Suppressor macrophage treated with lipopolysaccharide for 4 hours (primary cell): ENCODE data around the gene TMEM43.

Source experiments
- DNase-seq: peaks from one replicate; pipeline ENCODE4 v3.0.0-alpha.2; 2020

Gene TMEM43

GRCh38 chr3:14122301-14122700, 2.6 kb upstream of the TMEM43 start:
- DNase-seq, result no peak

DNA sequence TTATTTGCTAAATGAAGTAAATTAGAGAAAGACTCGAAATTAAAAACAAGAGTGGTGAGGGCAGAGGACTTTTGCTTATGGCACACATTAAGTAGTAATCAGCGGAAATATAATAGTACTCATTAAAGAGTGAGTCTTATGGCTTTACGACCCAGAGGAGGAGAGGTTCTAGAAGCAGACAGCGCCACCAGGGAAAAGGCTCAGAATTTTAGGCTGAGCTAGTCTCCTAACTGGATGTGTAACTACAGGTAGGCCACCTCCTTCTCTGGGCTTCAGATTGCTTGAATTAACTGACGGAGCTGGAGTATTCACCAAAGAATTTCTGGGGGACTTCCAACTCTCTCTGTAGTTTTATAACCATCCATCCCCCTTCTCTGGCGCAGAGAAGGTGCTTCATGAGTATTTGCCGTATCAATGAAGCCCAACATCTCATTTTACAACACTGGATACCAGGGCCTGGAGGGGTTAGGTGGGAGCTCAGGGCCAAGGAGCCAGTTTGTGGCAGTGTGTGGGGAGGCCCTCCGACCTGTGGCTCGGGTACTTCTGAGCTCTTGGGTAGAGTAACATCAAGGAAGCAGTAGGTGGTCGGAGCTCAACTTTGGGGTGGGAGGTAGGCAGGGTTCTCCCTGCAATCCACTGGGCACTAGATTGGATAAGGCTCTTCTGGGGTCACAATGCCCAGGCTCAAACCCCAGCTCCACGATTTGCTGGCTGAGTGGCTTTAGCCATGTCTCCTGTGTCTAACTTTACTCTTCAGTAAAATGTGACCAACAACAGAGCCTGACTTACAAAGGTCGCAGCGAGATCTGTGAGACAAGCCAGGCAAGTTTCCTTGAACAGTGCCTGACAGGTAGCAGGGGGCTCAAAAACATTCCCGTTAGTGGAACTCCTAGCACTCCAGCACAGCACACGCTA, 1.3 kb upstream of the TMEM43 start:
- no peak for DNase-seq

- DNase-seq, result peak; percentile 81
Observed at GRCh38 chr3:14124223-14124614, 633 bp upstream of the TMEM43 start.

- peak; percentile 78 for DNase-seq
Observed at GRCh38 chr3:14125193-14126016, 553 bp downstream of the TMEM43 start.

GRCh38 chr3:14126017-14126886, 1.4 kb downstream of the TMEM43 start:
- no peak for DNase-seq

GRCh38 chr3:14126887-14127505, 2.1 kb downstream of the TMEM43 start:
- peak; percentile 8 for DNase-seq

- no peak for DNase-seq
Observed at GRCh38 chr3:14127516-14128161, 2.8 kb downstream of the TMEM43 start.

DNA sequence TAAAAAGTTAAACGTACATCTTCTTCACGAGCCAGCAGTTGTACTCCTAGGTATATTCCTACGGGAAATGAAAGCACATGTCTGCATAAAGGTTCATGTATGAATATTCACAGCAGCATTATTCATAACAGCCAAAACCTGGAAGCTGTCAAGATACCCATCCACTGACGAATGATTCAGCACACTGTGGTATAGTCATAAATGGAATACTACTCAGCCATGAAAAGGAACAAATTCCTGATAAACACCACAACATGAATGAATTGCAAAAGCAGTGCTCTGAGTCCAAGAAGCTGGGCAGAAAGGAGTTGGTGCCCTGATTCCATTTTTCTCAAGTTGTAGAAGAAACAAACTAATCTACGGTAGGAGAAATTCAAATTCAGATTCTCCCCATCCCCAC, 3.9 kb downstream of the TMEM43 start:
- DNase-seq, result no peak

DNA sequence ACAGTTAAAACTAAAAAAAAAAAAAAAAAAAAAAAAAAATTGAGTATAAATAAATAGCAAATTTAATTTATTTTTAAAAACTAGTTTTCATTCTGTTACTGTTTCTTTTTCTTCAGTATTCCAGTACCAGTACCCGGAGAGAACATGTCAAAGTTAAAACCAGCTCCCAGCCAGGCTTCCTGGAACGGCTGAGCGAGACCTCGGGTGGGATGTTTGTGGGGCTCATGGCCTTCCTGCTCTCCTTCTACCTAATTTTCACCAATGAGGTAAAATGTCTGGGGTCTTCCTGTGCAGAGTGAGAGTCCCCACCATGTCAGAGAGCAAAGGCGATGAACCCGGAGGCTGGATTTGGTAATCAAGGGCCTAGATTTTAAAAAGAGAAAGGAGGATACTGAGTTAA, 4.4 kb downstream of the TMEM43 start:
- DNase-seq, result no peak

GRCh38 chr3:14130230-14130629, 5.4 kb downstream of the TMEM43 start:
- no peak for DNase-seq

GRCh38 chr3:14130707-14131106, 5.9 kb downstream of the TMEM43 start:
- DNase-seq, result no peak

- DNase-seq, result no peak
Observed at GRCh38 chr3:14131134-14131533, 6.3 kb downstream of the TMEM43 start.

DNA sequence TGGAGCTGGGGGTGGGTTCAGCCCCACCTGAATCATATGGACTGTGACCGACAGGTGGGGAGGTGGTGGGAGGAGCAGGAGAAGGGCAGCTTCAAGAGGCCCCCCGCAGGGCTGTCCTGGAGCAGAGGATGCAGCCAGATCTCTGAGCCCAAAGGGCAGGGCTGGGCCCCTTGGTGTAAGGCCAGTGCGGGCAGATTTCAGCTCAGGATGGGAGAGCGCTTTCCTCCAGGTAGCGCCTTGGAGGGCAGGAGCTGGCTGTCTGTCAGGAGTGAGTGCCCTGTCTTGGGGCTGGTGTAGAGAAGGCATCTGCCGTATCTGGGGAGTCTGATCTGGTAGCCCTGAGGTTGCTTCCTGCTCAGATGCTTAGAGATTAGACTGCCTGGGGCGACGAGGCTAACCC, 7.3 kb downstream of the TMEM43 start:
- DNase-seq, result no peak

GRCh38 chr3:14132689-14133088, 7.8 kb downstream of the TMEM43 start:
- DNase-seq, result no peak

- no peak for DNase-seq
Observed at GRCh38 chr3:14133188-14133800, 8.4 kb downstream of the TMEM43 start.

DNA sequence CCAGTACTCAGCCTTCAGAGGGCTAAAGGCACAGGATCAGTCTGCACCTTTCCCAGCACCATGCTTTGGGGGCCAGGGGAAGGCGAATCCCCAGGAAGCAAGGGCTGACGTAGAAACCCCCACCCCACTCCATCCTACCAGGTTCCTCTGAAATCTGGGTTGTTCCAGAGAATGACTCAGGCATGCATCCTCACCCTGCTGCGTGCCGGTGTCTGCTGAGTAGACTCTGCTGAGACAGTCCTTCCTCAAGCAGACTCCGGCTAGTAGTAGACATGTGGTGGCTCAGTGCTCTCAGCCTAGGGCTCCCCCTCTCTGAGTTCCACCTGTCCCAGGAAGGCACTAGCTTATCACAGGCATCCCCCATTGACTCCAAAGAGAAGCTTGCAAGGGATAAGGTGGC, 9.0 kb downstream of the TMEM43 start:
- no peak for DNase-seq

DNA sequence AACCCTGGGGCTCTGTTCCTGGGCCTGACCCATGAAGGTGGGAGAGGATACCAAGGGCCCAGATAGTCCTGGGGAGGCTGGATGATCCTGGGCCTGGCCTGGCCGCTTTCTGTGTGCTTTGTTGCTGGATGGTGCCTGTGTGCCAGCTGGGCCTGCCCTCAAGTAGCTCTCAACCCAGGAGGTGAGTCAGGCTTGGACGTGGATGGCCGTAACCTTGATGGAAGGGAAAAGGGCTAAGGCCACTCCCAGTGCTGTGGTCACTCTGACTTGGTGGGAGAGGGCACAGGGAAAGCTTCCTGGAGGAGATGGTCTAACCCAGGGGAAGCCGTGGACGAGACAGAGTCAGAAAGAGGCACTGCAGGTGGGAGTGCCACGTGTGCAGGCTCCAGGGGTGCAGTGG, 9.4 kb downstream of the TMEM43 start:
- no peak for DNase-seq

DNA sequence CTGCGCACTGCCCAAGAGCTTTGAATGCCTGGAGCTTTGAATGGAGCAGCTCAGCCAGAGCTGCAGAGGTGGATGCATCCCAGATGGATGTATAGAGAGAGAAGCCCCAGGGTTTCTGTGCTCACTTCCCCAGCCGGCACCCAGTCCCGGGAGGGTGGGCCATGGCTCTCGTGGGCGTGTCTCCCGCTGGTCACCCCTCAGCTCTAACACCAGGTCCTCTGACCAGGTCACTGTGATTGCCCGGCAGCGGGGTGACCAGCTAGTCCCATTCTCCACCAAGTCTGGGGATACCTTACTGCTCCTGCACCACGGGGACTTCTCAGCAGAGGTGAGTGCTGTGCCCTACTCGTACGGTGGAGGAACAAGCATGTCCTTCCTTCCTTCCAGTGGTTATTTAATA, 10.7 kb downstream of the TMEM43 start:
- no peak for DNase-seq

- DNase-seq, result no peak
Observed at GRCh38 chr3:14137004-14137403, 12.2 kb downstream of the TMEM43 start.

- DNase-seq, result peak; percentile 27
Observed at GRCh38 chr3:14137445-14137844, 12.6 kb downstream of the TMEM43 start.

GRCh38 chr3:14138109-14138877, 13.4 kb downstream of the TMEM43 start:
- DNase-seq, result no peak
